Fibroblast of the aortic adventitia (primary cell): ENCODE results near the gene GPRC5D. TPM values are rescaled to one million over a fixed set of nuclear protein-coding genes. Genes with fewer than 3 reads are reported as not detected.

ENCODE experiments used
- DNase-seq: peaks from one replicate; pipeline ENCODE4 v3.0.0-alpha.2; 2010; ENCODE audit warnings: low read depth
- H3K4me3 ChIP-seq: 2 replicates; pipeline ENCODE4 v1.5.1; 2011; ENCODE audit warnings: low read depth, mild to moderate bottlenecking, control low read depth, low read length, moderate library complexity
- CTCF ChIP-seq: IDR thresholded peaks from 2 replicates; pipeline ENCODE4 v1.5.1; 2011; ENCODE audit warnings: mild to moderate bottlenecking, low read length, control low read depth, inconsistent platforms; ENCODE audit not compliant: insufficient read depth
- total RNA-seq: library from RNA; depleted of rRNA; stranded (reverse); fragments of >200 nt; gene quantifications from 2 replicates; pipeline ENCODE4 v1.2.3, GENCODE V29; 2012; ENCODE audit warnings: low replicate concordance

The GPRC5D gene
- total RNA-seq, 1 donor: not detected

GRCh38 chr12:12916135-12916944, 35.6 kb downstream of the GPRC5D start:
- H3K4me3 ChIP-seq: peak overlapping the region; percentile 15
- peak; percentile 93 for DNase-seq
- TF ChIP-seq CTCF: peak; percentile 98

GRCh38 chr12:12915656-12916055, 36.3 kb downstream of the GPRC5D start:
- H3K4me3 ChIP-seq: no peak overlapping the region
- no peak for TF ChIP-seq CTCF
- DNase-seq: no peak

GRCh38 chr12:12912711-12913110, 39.3 kb downstream of the GPRC5D start:
- no peak for DNase-seq
- no peak for TF ChIP-seq CTCF
- no peak overlapping the region for H3K4me3 ChIP-seq

GRCh38 chr12:12909995-12910420, 42.0 kb downstream of the GPRC5D start:
- no peak overlapping the region for H3K4me3 ChIP-seq
- TF ChIP-seq CTCF: no peak
- DNase-seq: peak; percentile 97

GRCh38 chr12:12909228-12909994, 42.6 kb downstream of the GPRC5D start:
- DNase-seq: no peak
- no peak for TF ChIP-seq CTCF
- no peak overlapping the region for H3K4me3 ChIP-seq

GRCh38 chr12:12908711-12909110, 43.3 kb downstream of the GPRC5D start:
- TF ChIP-seq CTCF: no peak

More at GRCh38 chr12:12908711-12909110, 43.3 kb downstream of the GPRC5D start:
- no peak for DNase-seq
- H3K4me3 ChIP-seq: no peak overlapping the region
